PFSK-1 (cell line): ENCODE results near the gene HIVEP1.

Experiments used
- POLR2AphosphoS5 ChIP-seq: IDR thresholded peaks from 2 replicates; pipeline ENCODE4 v1.6.1; 2012; ENCODE audit warnings: low read depth, mild to moderate bottlenecking, control low read depth, low read length, moderate library complexity
- REST ChIP-seq, 2 experiments: IDR thresholded peaks; 2 replicates each; pipeline versions ENCODE4 v1.6.1 to v1.8.0; 2011 to 2012; ENCODE audit warnings: low read depth in 2 of 2, low read length in 2 of 2, control low read depth in 1 of 2, inconsistent platforms in 1 of 2, mild to moderate bottlenecking in 1 of 2, moderate library complexity in 1 of 2; ENCODE audit not compliant: insufficient read depth in 1 of 2
- TAF1 ChIP-seq: IDR thresholded peaks from 2 replicates; pipeline ENCODE4 v1.6.1; 2012; ENCODE audit warnings: low read length, control low read depth, borderline replicate concordance; ENCODE audit not compliant: insufficient read depth

DNA sequence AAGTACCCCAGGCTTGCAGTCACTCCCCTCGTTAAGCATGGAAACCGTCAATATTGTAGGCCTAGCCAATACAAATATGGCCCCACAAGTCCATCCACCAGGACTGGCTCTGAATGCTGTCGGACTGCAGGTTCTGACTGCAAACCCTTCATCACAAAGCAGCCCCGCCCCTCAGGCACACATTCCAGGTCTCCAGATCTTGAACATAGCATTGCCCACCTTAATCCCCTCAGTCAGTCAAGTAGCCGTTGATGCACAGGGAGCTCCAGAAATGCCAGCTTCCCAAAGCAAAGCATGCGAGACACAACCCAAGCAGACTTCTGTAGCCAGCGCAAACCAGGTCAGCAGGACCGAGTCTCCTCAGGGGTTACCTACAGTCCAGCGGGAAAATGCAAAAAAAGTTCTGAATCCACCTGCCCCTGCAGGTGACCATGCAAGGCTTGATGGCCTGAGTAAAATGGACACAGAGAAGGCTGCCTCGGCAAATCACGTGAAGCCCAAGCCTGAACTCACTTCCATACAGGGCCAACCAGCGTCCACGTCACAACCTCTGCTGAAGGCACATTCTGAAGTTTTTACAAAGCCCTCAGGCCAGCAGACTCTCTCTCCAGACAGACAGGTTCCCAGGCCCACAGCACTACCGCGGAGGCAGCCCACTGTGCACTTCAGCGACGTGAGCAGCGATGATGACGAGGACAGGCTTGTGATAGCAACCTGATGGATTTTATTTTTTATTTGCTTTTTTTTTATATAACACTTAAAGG is 151.8 kb downstream of the HIVEP1 start:
- TF ChIP-seq POLR2AphosphoS5: no peak
- no peak for TF ChIP-seq TAF1
- no peak for TF ChIP-seq REST (IDR thresholded peaks at IDR 0.05; ENCODE audit: insufficient read depth in 1 of 2, low read depth in 2 of 2, low read length in 2 of 2)
